ENCODE results near the gene SLC24A3.

DNA sequence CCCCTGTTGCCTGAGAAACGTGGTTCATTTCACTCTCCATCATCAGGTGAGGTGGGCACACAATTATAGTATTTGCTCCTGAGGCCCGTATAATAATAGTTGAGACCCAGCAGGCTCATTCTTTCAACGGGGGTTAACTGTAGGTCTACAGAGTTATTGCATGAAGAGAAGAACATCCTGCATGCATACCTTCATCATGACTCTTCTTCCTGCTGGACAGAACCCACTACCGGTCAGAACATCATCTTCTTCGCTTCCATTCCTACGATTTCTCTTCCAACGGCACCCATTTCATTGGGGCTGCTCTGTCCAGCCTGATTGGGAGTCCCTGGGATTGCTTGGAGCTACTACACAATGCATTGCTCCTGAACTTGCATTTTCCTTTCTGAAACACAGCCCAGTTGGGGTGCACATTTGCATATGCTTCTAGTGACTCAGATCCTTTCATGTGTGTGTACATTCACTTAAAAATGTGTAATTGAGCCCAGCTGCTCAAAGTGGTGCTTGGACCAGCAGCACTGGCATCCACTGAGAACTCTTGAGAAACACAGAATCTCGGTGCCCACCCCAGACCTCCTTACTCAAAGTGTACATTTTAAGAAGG, 57.4 kb downstream of the SLC24A3 start:
- TF ChIP-seq POLR2AphosphoS5 (IDR thresholded peaks at IDR 0.05), result no peak
- TF ChIP-seq, protein P1, sequence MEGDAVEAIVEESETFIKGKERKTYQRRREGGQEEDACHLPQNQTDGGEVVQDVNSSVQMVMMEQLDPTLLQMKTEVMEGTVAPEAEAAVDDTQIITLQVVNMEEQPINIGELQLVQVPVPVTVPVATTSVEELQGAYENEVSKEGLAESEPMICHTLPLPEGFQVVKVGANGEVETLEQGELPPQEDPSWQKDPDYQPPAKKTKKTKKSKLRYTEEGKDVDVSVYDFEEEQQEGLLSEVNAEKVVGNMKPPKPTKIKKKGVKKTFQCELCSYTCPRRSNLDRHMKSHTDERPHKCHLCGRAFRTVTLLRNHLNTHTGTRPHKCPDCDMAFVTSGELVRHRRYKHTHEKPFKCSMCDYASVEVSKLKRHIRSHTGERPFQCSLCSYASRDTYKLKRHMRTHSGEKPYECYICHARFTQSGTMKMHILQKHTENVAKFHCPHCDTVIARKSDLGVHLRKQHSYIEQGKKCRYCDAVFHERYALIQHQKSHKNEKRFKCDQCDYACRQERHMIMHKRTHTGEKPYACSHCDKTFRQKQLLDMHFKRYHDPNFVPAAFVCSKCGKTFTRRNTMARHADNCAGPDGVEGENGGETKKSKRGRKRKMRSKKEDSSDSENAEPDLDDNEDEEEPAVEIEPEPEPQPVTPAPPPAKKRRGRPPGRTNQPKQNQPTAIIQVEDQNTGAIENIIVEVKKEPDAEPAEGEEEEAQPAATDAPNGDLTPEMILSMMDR (IDR thresholded peaks at IDR 0.05), result no peak

Data from sigmoid colon (tissue), 4 donors.